GM21423 (cell line): ENCODE data around the gene GTF2H4.

Experiments used
- ATAC-seq: cut with Tn5 transposase; IDR thresholded peaks from one replicate; pipeline ENCODE4 v1.9.1; 2021; ENCODE audit warnings: mild to moderate bottlenecking, moderate library complexity; ENCODE audit not compliant: unreplicated experiment

GTF2H4 gene

DNA sequence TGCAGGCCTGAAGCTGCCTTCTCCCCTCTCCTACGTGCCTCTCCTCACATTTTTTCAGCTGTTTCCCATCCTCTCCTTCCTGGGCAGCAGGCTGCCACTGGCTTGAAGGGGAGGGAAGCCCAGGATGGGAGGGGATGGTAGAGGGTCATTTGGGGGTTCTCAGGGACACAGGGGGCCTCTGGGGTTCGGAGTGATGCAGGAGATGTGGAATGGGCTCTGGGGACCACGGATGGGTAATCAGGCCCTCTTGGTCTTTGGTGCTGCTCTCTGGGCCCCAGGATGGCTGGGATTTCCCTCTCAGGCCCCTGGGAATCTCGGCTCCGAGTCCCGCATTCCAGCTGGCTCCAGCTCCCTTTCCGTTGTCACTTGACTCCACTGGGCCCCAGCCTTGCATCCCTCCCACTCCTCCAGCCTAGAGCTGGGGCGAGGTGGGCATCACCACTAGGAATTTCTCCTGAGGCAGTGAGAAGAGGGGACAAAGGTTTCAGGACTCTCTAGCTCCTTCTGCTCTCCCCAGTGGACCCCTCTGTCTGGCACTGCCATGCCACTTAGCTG is 25.7 kb upstream of the GTF2H4 start:
- ATAC-seq = no peak

DNA sequence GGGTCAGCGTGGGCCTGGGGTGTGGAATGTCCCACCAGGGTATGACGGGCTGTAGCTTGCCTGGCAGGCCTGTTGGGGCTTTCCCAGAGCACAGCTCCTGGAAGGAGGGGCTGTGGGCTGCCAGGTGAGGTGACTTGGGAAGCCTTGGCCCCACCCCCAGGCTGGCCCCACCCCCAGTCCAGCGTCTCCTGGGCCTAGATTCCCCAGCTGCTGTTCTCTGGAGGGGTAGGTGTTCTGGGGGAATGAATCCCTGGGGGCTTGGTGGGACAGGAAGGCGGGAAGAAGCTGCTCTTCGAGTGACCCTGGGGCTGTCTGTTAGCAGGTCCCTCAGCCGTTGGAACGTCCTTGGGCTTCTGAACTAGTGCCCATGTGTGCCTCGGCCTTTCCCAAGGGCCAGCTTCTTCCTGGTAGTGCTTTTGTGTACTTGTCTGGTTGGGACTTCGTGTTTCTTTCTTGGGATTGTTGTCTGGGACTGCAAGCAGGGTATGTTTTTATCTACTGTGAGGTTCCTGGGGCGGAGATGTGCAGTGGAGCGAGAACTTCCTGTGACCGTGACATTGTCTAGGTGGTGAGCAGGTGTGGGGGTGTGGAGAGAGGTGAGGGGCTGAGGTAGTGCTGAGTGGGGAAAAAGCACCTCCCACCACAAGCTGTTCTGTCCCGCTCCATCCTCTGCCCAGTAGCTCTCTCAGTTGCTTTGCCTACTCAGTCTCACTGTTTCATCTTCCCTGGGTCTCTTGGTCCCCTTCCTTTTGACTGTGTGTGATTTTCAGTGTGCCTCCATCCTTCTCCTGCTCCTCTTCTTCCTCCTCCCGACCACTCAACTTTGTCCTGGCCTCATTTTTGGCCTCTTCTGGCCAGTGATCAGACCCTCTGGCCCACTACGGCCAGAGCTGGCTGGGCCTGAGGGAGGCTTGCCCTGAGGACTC is 25.0 kb upstream of the GTF2H4 start:
- ATAC-seq = no peak

DNA sequence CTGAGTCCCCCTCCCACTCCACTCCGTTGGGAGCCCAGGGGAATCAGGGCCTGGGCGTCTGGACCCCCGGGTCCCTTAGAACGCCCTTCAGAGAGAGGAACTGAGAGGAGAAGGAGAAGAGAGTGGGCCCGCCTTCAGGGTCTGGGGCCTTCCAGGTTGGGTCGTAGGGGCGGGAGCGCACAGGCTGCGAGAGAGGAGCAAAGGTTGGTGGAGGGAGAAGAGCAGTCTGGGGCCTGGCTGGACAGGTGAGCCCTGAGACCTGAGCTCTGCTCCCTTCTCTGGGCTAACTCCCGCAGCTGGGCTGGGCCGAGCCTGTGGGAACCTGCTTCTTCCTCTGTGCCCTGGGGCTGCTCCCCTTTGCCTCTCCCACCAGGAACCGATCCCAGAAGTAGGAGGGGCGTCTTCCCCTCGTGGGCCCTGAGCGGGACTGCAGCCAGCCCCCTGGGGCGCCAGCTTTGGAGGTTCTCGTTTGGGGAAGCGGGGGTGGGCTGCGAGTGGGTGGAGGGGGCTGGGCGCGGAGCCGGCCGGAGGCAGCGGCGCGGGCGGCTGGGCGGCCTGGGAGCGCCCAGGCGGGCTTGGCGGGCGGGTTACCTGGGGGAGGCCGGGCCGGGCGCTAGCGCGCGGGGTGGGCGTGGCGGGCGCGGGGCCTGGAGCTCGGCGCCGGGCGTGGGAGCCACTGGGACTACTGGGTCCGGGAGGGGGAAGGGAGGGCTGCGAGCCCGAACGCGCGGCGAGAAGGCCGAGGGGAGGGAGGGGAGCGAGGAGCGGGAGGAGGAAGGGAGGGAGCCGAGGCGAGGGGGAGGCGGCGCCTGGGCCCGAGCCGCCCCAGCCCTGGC is 24.1 kb upstream of the GTF2H4 start, which contains the start of gene DDR1:
Gene DDR1 (plus strand): TSS at position 835 of the 836 bp plus-strand sequence. CDS start 4,211 bp downstream, outside the sequence.
- peak; percentile 32 for ATAC-seq

DNA sequence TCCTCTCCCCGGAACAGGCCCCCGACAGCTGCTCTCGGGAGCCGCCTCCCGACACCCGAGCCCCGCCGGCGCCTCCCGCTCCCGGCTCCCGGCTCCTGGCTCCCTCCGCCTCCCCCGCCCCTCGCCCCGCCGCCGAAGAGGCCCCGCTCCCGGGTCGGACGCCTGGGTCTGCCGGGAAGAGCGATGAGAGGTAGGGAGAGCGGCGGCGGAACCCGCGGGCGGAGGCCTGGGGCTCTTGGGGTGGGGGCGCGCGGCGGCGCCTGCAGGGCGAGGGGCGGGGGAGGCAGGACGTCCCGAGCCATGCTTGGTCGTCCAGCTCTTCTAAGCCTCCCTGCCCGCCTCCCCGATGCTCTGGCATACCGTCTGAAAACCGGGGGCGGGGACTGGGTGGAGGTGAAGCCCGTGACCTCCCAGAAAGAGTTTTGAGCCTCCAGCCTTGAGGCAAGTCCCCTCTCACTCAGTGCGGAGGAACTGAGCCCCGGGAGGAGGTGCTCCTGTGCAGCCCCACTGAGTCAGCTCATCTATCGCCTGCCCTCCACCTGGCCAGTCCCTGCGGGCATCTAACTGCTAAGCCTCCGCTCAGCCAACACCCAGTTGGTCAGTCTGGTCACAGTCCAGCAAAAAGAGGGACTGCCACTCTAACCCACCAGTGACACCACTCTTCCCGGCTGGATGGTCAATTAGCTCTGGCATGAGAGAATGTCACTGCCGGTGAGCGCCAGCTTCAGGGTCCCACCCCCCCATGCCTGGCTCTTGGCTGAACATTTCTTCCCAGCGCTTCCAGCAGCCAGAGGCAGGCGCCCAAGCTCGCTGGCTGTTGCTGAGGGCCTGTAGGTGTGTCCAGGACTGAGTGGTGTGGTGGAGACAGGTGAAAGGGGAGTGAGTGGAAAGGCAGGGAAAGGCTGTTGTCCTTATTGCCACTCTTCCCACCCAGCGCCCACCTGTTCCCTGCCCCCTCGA is 23.2 kb upstream of the GTF2H4 start:
- ATAC-seq = peak; percentile 10

DNA sequence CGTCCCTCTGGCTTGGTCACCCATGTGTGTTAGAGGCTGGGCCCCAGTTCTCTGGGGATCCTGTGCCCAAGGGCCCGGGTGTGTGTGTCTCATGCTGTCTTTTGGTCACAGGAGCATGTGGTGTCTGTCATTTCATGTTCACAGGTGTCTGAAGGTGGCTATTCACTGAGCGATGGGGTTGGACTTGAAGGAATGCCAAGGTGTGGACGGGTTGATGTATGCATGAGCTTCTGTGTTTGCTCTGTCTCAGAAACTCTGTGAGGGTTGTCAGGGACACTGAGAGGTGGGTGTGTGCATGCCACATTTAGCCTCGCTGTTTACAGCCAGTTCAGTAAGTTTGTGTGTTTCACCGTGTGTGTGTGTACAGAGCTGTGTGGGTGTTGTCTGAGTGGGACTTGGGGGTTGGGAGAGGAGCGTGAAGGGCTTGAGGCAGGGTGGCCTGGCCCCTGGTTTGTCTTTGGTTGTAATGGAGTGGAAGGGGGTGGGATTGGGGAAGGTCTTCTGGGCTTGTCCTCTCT is 22.5 kb upstream of the GTF2H4 start:
- no peak for ATAC-seq

DNA sequence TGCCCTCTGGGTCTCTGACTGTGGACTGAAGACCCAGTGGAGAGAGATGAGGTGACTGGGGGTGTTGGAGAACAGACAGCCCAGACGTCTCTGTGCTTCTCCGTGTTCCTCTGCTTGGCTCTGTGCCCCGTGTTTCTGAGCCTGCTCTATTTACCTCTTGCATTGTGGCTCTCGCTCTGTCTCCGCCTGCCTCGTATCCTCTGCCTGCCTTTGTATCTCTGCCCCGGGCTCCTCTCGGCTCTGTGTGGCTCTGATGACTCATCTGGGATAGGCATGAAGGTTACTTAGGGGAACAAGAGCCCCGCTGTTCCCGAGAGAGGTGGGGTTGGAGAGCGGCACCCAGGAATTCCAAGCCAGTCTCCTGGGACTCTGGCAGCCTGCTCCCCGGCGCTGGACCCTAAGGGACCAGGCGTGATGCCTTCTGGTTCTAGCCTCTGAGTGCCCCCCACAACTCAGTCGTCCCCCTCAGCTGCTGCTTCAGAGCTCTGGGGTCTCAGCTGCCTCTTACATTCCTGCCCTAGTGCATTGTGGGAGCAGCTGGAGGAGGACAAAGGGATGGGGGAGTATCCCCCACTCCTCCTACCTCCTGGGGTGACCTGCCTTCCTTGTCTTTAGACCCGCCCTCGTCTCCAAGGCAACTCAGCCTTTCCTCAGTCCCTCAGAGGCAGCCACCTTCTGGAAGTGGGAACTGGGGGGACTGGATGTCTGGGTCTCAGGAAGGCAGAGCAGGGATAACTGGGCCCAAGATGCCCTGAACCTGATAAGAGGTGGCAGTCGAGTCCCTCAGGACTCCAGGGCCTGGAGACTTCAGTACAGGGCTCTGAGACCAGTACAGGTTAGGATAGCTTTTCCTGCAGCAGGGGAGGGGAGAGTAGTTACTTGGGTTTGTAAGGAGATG is 21.8 kb upstream of the GTF2H4 start:
- ATAC-seq = no peak

DNA sequence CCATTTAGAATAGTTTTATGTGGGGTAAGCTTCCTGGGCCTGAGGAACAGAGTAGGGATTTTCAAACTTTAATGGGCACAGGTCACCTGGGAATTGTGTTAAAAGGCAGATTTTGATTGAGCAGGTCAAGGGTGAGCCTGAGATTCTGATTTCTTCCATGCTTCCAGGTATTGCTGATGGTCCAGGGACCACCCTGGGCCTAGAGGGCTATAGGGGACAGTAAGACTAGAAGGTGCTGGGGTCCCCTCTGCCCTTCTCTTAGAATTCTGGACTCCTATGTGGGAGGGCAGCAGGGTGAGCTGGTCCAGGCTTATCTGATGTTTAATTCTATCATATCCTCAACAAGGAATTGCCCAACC is 21.1 kb upstream of the GTF2H4 start:
- no peak for ATAC-seq

DNA sequence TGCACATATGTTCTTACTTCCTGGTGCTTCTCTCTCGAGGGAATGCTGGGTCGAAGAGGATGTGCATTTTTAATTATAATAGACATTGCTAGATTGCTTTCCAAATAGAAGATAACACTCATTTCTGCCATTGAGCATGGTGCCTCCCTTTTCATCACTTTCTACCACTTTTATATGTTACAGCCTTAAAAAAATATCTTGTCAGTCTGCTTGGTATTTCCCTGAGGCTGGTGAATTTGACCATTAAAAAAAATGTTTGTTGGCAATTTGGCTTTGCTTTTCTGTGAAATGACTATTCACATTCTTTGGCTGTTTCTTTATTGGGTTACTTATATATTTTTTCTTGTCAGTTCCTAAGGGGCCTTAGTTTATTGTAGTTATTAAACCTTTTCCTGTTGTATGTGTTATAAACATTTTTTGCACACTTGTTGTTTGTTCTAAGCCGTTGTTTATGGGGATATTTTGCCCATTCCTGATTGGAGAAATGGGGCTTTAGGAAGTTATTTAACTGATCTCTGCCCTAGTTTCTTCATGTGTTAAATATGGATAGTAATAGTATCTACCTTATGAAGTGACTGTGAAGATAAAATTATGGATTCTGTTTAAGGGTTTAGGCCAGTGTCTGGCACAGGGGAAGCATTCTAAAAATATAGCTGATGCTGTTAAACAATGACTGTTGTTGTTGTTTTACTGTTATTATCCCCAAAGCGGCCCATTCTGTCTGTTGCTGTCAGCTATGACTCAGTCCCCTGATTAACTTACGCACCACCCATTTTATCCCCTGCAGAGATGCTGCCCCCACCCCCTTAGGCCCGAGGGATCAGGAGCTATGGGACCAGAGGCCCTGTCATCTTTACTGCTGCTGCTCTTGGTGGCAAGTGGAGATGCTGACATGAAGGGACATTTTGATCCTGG is 19.8 kb upstream of the GTF2H4 start:
- ATAC-seq = no peak

DNA sequence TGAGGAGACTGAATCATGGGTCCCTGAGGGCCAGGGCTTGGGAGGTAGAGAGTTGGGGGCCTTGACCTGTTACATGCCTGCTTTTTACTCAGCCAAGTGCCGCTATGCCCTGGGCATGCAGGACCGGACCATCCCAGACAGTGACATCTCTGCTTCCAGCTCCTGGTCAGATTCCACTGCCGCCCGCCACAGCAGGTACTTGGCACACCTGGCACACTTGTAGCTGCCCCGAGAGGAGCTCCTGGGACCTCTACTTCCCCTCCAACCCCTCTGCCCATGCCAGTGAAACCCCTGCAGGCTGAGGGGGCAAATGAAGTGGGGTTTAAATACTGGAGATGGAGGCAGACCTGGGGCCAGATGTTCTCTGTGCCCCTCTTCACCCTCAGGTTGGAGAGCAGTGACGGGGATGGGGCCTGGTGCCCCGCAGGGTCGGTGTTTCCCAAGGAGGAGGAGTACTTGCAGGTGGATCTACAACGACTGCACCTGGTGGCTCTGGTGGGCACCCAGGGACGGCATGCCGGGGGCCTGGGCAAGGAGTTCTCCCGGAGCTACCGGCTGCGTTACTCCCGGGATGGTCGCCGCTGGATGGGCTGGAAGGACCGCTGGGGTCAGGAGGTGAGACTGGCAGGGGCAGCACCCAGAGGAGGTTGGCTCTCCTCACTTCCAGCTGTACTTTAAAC is 19.1 kb upstream of the GTF2H4 start:
- ATAC-seq = no peak

DNA sequence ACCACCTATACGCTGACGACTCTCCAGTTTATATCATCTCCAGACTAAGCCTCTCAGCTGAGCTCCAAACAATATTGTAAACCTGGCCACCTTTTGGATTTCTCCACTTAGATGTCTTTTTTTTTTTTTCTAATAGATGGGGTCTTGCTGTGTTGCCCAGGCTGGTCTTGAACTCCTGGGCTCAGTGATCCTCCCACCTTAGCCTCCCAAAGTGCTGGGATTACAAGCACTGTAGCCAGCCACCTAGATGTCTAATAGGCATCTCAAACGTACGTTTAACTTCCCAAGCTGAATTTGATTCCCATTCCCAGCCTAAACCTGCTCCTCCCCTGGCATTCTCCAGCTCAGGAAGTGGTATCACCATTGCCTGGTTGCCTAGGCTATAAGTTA is 18.5 kb upstream of the GTF2H4 start:
- no peak for ATAC-seq

DNA sequence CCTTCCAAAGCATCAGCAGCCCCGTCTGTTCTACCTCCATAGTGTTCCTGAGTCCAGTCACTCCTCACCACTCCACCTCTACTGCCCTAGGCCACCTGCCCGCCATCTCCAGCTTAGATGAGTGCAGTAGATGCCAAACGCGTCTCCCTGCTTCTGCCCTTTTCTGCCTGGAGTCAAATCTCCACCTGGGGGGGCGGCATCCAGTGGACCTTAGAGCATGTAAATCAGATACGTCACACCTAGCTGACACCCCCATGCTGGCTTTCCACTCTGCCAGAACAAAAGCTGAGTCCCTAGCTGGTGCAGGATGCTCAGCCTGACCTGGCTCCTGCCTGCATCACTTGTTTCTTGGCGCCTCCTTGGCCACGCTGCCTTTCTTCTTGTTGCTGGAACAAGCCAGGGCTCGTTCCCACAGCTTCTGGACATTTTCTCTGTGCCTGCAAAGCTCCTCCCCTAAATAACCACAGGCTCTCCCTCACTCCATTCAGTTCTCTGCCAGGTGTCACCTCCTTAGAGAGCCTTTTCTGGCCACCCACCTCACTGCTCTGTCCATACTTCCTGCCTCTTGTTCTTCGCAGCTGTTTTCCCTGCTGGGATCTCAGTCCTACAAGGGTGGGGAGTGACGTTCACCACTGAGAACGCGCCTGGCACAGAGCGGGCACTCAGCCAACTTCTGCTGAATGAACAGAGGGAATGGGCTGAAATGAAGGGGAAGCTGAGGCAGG is 17.9 kb upstream of the GTF2H4 start:
- ATAC-seq = no peak

DNA sequence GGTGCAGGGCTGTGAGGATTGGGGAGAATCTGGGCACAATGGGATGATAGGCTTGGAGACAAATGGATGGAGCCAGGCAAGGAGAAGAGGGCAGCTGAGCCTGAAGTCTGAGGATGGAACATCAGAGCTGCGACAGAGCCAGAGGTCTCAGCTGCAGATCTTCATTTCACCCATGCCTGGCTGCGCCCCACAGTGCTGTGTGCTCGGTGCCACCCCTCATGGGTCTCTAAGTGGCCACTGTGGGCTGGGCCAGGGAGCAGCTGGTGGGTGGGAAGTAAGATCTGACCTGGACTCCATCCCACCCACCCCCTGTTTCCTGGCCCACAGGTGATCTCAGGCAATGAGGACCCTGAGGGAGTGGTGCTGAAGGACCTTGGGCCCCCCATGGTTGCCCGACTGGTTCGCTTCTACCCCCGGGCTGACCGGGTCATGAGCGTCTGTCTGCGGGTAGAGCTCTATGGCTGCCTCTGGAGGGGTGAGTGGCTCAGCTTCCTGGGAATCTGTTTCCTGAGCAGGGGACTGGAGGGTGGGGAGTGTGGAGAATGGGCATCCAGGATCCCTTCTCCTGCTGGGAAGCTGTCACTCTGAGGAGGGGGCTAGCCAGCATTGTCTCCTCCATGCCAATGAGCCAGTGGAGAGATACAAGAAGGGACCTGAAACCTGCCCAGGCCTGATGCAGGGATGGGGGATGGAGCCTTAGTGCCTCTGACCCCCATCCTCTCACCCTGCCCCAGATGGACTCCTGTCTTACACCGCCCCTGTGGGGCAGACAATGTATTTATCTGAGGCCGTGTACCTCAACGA is 17.2 kb upstream of the GTF2H4 start:
- no peak for ATAC-seq

DNA sequence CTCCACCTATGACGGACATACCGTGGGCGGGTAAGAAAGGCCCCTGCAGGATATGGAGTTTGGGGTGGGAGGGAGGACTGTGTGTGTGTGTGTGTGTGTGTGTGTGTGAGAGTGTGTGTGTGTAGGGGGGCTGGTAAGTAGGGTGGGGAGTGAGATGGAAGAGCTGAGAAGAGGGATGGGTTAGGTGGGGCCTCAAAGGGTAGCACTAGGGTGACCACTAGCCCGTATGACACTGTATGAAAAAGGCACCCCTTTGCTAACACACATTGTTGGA is 16.6 kb upstream of the GTF2H4 start:
- no peak for ATAC-seq

DNA sequence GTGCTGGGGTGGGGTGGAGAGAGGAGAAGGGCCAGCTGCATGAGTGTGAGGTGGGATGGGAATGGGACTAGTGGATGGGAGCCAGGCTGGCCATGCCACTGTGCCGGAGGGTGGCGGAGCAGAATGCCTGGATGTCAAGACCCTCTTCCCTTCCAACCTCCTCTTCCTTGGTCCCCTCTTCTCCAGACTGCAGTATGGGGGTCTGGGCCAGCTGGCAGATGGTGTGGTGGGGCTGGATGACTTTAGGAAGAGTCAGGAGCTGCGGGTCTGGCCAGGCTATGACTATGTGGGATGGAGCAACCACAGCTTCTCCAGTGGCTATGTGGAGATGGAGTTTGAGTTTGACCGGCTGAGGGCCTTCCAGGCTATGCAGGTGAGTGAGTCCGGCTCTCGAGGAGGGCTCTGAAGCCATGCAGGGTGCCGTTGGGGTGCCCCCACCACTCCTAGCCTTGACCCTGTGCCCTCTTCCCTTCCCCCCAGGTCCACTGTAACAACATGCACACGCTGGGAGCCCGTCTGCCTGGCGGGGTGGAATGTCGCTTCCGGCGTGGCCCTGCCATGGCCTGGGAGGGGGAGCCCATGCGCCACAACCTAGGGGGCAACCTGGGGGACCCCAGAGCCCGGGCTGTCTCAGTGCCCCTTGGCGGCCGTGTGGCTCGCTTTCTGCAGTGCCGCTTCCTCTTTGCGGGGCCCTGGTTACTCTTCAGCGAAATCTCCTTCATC is 16.0 kb upstream of the GTF2H4 start:
- no peak for ATAC-seq

DNA sequence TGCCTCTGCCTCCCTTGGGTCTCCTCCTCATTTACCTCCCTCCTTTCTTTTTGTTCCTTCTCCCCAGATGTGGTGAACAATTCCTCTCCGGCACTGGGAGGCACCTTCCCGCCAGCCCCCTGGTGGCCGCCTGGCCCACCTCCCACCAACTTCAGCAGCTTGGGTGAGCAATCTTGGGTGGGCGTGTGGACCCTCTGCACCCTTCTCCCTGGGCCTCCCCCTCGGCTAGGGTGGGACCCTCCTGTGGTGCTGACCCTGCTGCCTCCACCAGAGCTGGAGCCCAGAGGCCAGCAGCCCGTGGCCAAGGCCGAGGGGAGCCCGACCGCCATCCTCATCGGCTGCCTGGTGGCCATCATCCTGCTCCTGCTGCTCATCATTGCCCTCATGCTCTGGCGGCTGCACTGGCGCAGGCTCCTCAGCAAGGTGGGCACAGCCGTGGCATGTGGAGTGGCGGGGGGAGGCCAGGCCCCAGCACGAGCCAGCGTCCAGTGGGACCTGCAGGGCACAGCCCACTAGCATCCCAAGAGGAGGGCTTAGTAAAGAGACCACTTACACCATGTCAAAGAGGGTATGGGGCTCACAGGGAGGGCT is 14.9 kb upstream of the GTF2H4 start:
- ATAC-seq = no peak
